Sigmoid colon (tissue), 7 donors: ENCODE measurements around the gene CFDP1. TPM values are rescaled to one million over a fixed set of nuclear protein-coding genes. Genes with fewer than 3 reads are reported as not detected.

ENCODE experiments used
- DNase-seq: peaks from one replicate; pipeline ENCODE4 v3.0.0-alpha.2; 2019
- H3K27ac ChIP-seq, 4 donors: fragments of 200-600 bp; sonication (generic); one replicate each; pipeline ENCODE4 v1.5.1; 2016 to 2019; ENCODE audit warnings: mild to moderate bottlenecking in 1 of 4
- H3K27me3 ChIP-seq, 3 donors: fragments of 200-600 bp; sonication (generic); one replicate each; pipeline ENCODE4 v1.5.1; 2019; ENCODE audit warnings: mild to moderate bottlenecking in 1 of 3
- H3K36me3 ChIP-seq, 4 donors: fragments of 200-600 bp; sonication (generic); one replicate each; pipeline ENCODE4 v1.5.1; 2016 to 2019
- H3K4me1 ChIP-seq, 4 donors: fragments of 200-600 bp; sonication (generic); one replicate each; pipeline ENCODE4 v1.5.1; 2017 to 2019
- H3K4me3 ChIP-seq, 4 donors: fragments of 200-600 bp; sonication (generic); one replicate each; pipeline ENCODE4 v1.5.1; 2017 to 2019; ENCODE audit warnings: mild to moderate bottlenecking in 2 of 4, moderate library complexity in 1 of 4
- H3K9me3 ChIP-seq, 4 donors: fragments of 200-600 bp in 3 of 4; sonication (generic) in 3 of 4; one replicate each; pipeline versions ENCODE4 v1.5.1 to v1.6.1; 2013 to 2019
- EP300 ChIP-seq, 4 donors: sonication (generic); formaldehyde crosslinking; IDR thresholded peaks; one replicate each; pipeline ENCODE4 v1.6.1; 2017; ENCODE audit warnings: antibody characterized with exemption in 4 of 4
- POLR2A ChIP-seq, 2 donors: fragments of 450-650 bp; IDR thresholded peaks; one replicate each; pipeline ENCODE4 v1.6.1; 2016; ENCODE audit warnings: antibody characterized with exemption in 2 of 2, mild to moderate bottlenecking in 2 of 2, moderate library complexity in 2 of 2
- POLR2AphosphoS5 ChIP-seq, 4 donors: sonication (generic); formaldehyde crosslinking; IDR thresholded peaks; one replicate each; pipeline ENCODE4 v1.6.1; 2017; ENCODE audit warnings: antibody characterized with exemption in 4 of 4
- WGBS, 2 donors: extraction: QIAGEN DNeasy Blood & Tissue Kit; methylation state at CpG; one replicate each; pipeline ENCODE4 v1.1.7; 2013; 5-methylcytosine and 5-hydroxymethylcytosine counted together
- intact Hi-C: fragments of 100-400 bp; cut with DNase I; formaldehyde crosslinking; loops from one replicate; pipeline ENCODE4 v1.15.1; 2023
- polyA plus RNA-seq, 3 donors: library from polyadenylated mRNA; stranded (reverse); fragments of 200-250 nt; gene quantifications; one replicate each; pipeline ENCODE4 v1.2.3, GENCODE V29; 2013
- total RNA-seq, 4 donors: library from RNA; depleted of rRNA; stranded (reverse); fragments of >200 nt; gene quantifications; one replicate each; pipeline ENCODE4 v1.1.0, GENCODE V29; 2016
- TF ChIP-seq, protein P1 (sequence below), 4 experiments: fragments of 450-650 bp in 3 of 4; fragments of 200-600 bp in 1 of 4; IDR thresholded peaks; one replicate each; pipeline ENCODE4 v1.5.1; 2016 to 2019; ENCODE audit warnings: antibody characterized with exemption in 4 of 4, mild to moderate bottlenecking in 3 of 4, moderate library complexity in 2 of 4
- donor health status: healthy with polysubstance abuse.
- donor health status: Bipolar disorder and iron deficiency.
- donor health status: healthy.

Gene CFDP1
- total and polyA plus RNA-seq, 7 donors: 42.1 to 382 (median 61.1) TPM

GRCh38 chr16:75380870-75381269 lies 52.4 kb downstream of the CFDP1 start:
- no peaks in the 10 kb centered on the region for H3K9me3 ChIP-seq
- no peak overlapping the region for H3K4me3 ChIP-seq
- H3K36me3 ChIP-seq: peaks cover 0 to 16% (median 0%) of the 10 kb centered on the region in 4 donors
- H3K4me1 ChIP-seq: peaks cover 0 to 19% (median 0%) of the 10 kb centered on the region in 4 donors
- no peak for TF ChIP-seq POLR2A (IDR thresholded peaks at IDR 0.05)
- TF ChIP-seq, protein P1, sequence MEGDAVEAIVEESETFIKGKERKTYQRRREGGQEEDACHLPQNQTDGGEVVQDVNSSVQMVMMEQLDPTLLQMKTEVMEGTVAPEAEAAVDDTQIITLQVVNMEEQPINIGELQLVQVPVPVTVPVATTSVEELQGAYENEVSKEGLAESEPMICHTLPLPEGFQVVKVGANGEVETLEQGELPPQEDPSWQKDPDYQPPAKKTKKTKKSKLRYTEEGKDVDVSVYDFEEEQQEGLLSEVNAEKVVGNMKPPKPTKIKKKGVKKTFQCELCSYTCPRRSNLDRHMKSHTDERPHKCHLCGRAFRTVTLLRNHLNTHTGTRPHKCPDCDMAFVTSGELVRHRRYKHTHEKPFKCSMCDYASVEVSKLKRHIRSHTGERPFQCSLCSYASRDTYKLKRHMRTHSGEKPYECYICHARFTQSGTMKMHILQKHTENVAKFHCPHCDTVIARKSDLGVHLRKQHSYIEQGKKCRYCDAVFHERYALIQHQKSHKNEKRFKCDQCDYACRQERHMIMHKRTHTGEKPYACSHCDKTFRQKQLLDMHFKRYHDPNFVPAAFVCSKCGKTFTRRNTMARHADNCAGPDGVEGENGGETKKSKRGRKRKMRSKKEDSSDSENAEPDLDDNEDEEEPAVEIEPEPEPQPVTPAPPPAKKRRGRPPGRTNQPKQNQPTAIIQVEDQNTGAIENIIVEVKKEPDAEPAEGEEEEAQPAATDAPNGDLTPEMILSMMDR (IDR thresholded peaks at IDR 0.05): no peak
- intact Hi-C loops: no loop called here
- DNase-seq: no peak
- 59 to 68% methylated on average over 2 of the region's 2 CpGs for WGBS, 2 donors
- H3K27me3 ChIP-seq: no peaks in the 10 kb centered on the region
- no peak overlapping the region for H3K27ac ChIP-seq

DNA sequence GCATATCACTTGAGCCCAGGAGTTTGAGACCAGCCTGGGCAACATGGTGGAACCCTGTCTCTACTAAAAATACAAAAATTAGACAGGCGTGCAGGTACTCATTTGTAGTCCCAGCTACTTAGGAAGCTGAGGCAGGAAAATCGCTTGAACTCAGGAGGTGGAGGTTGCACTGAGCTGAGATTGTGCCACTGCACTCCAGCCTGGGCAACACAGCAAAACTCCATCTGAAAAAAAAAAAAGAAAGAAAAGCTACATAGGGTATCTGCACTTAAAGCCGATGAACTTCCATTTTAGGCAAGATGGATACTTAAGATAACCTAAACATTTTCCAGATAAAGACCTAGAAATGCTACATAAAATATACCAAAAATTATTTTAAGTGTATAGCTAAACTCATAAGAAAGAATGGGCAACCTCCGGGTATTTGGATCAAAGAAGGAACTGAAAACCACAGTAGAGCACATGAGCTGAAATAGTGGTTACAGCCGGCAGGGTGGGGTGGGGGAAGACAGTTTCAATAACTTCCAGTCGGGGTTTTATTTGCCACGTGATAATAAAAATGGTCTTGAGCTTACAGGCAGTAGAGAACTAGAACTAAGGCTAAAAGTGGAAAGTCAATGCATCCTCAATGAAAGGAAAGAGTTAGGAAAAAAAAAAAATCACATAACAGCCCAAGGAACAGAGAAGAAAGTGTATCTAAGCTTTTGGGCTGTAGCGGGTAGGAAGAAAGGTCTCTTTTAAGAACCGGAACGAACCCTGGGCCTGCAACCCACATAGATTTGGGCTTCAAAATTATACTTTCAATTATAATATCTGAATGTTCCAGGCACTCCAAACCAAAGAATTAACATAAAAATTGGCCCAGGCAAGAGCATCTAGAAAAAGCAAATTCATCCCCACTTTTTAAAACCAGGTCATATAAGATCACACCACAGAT lies 53.1 kb downstream of the CFDP1 start:
- no peak for DNase-seq
- intact Hi-C loops: no loop called here
- H3K4me3 ChIP-seq: no peak overlapping the region
- H3K4me1 ChIP-seq: peaks cover 0 to 12% (median 0%) of the 10 kb centered on the region in 4 donors
- peaks cover 0 to 17% (median 0%) of the 10 kb centered on the region in 4 donors for H3K36me3 ChIP-seq
- no peak overlapping the region for H3K27ac ChIP-seq
- TF ChIP-seq, protein P1 (IDR thresholded peaks at IDR 0.05): no peak
- TF ChIP-seq POLR2A (IDR thresholded peaks at IDR 0.05) (no peak), EP300 (IDR thresholded peaks at IDR 0.05) (no peak), POLR2AphosphoS5 (IDR thresholded peaks at IDR 0.05) (no peak)
- WGBS, 2 donors: 48 to 74% methylated on average over 10 of the region's 10 CpGs
- no peaks in the 10 kb centered on the region for H3K27me3 ChIP-seq
- no peaks in the 10 kb centered on the region for H3K9me3 ChIP-seq

DNA sequence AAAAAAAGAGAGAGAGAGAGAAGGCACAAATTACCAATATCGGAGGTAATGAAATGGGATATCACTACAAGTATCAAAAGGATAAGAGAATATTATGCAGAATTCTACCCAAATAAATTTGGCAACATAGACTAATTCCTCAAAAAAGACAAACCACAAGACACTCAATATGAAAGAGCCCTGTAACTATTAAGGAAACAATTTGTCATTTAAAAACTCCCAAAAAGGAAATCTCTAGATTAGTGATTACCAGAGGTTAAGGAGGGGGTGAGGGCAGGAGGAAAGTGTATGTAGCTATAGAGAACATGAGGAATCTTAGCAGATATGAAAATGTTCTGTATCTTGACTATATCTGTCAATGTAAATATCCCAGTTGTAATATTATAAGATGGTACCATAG lies 54.0 kb downstream of the CFDP1 start:
- TF ChIP-seq, protein P1 (IDR thresholded peaks at IDR 0.05): no peak
- TF ChIP-seq POLR2A (IDR thresholded peaks at IDR 0.05): no peak
- no peak for TF ChIP-seq EP300 (IDR thresholded peaks at IDR 0.05)
- TF ChIP-seq POLR2AphosphoS5 (IDR thresholded peaks at IDR 0.05): no peak
- intact Hi-C loops: no loop called here
- Histone ChIP-seq H3K27me3 (no peaks in the 10 kb centered on the region), H3K4me3 (no peak overlapping the region), H3K9me3 (no peaks in the 10 kb centered on the region), H3K36me3 (peaks cover 0 to 17% (median 0%) of the 10 kb centered on the region in 4 donors), H3K4me1 (peaks cover 0 to 9% (median 0%) of the 10 kb centered on the region in 4 donors), H3K27ac (no peak overlapping the region)
- 95% methylated on average over 1 of the region's 1 CpG for WGBS, 2 donors
- DNase-seq: no peak

- Histone ChIP-seq H3K9me3 (no peaks in the 10 kb centered on the region), H3K36me3 (peaks cover 0 to 17% (median 0%) of the 10 kb centered on the region in 4 donors), H3K27me3 (no peaks in the 10 kb centered on the region), H3K27ac (peak overlapping the region in 1 of 4 donors; percentile 4), H3K4me3 (no peak overlapping the region), H3K4me1 (peaks cover 0 to 9% (median 0%) of the 10 kb centered on the region in 4 donors)
- intact Hi-C loops: no loop called here
- TF ChIP-seq POLR2AphosphoS5 (IDR thresholded peaks at IDR 0.05) (no peak), POLR2A (IDR thresholded peaks at IDR 0.05) (no peak)
- TF ChIP-seq, protein P1 (IDR thresholded peaks at IDR 0.05): no peak
- 84 to 90% methylated on average over 2 of the region's 2 CpGs for WGBS, 2 donors
- DNase-seq: no peak
Measured at GRCh38 chr16:75378616-75379015, 54.7 kb downstream of the CFDP1 start.
